Measurements from ENCODE around the gene GRIP2.

- no peak for TF ChIP-seq CTCF (optimal IDR thresholded peaks at IDR 0.05 in 1 of 3, IDR thresholded peaks at IDR 0.05 in 1 of 3, conservative IDR thresholded peaks at IDR 0.05 in 1 of 3; ENCODE audit: extremely low read depth in 1 of 3, insufficient read depth in 2 of 3, low read length in 3 of 3)
- no peak for TF ChIP-seq EZH2 (IDR thresholded peaks at IDR 0.05; ENCODE audit: low read length)
These were observed 6.6 kb downstream of the GRIP2 start for GRCh38 chr3:14533457-14533958.
